Measurements from ENCODE around the gene TNFRSF8.

GRCh38 chr1:12188115-12188514 lies 125.0 kb downstream of the TNFRSF8 start:
- TF ChIP-seq, protein P1, sequence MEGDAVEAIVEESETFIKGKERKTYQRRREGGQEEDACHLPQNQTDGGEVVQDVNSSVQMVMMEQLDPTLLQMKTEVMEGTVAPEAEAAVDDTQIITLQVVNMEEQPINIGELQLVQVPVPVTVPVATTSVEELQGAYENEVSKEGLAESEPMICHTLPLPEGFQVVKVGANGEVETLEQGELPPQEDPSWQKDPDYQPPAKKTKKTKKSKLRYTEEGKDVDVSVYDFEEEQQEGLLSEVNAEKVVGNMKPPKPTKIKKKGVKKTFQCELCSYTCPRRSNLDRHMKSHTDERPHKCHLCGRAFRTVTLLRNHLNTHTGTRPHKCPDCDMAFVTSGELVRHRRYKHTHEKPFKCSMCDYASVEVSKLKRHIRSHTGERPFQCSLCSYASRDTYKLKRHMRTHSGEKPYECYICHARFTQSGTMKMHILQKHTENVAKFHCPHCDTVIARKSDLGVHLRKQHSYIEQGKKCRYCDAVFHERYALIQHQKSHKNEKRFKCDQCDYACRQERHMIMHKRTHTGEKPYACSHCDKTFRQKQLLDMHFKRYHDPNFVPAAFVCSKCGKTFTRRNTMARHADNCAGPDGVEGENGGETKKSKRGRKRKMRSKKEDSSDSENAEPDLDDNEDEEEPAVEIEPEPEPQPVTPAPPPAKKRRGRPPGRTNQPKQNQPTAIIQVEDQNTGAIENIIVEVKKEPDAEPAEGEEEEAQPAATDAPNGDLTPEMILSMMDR (IDR thresholded peaks at IDR 0.05): no peak
- no peak for TF ChIP-seq POLR2AphosphoS5 (IDR thresholded peaks at IDR 0.05; ENCODE audit: low read depth, low read length)
- TF ChIP-seq, protein P2, sequence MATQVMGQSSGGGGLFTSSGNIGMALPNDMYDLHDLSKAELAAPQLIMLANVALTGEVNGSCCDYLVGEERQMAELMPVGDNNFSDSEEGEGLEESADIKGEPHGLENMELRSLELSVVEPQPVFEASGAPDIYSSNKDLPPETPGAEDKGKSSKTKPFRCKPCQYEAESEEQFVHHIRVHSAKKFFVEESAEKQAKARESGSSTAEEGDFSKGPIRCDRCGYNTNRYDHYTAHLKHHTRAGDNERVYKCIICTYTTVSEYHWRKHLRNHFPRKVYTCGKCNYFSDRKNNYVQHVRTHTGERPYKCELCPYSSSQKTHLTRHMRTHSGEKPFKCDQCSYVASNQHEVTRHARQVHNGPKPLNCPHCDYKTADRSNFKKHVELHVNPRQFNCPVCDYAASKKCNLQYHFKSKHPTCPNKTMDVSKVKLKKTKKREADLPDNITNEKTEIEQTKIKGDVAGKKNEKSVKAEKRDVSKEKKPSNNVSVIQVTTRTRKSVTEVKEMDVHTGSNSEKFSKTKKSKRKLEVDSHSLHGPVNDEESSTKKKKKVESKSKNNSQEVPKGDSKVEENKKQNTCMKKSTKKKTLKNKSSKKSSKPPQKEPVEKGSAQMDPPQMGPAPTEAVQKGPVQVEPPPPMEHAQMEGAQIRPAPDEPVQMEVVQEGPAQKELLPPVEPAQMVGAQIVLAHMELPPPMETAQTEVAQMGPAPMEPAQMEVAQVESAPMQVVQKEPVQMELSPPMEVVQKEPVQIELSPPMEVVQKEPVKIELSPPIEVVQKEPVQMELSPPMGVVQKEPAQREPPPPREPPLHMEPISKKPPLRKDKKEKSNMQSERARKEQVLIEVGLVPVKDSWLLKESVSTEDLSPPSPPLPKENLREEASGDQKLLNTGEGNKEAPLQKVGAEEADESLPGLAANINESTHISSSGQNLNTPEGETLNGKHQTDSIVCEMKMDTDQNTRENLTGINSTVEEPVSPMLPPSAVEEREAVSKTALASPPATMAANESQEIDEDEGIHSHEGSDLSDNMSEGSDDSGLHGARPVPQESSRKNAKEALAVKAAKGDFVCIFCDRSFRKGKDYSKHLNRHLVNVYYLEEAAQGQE (IDR thresholded peaks at IDR 0.05; ENCODE audit: insufficient read depth in 1 of 2, low read depth in 2 of 2, low read length in 1 of 2): no peak
- TF ChIP-seq SIN3A (IDR thresholded peaks at IDR 0.05; ENCODE audit: borderline replicate concordance, insufficient read depth, low read depth, low read length): no peak

All from Panc1 (cell line).